GM18873 (cell line): Measurements from ENCODE around the gene TASOR2.

Source experiments
- ATAC-seq: cut with Tn5 transposase; IDR thresholded peaks from one replicate; pipeline ENCODE4 v1.9.1; 2021; ENCODE audit warnings: mild to moderate bottlenecking, moderate library complexity, moderate number of reproducible peaks; ENCODE audit not compliant: unreplicated experiment, low FRiP score

TASOR2 gene, protein sequence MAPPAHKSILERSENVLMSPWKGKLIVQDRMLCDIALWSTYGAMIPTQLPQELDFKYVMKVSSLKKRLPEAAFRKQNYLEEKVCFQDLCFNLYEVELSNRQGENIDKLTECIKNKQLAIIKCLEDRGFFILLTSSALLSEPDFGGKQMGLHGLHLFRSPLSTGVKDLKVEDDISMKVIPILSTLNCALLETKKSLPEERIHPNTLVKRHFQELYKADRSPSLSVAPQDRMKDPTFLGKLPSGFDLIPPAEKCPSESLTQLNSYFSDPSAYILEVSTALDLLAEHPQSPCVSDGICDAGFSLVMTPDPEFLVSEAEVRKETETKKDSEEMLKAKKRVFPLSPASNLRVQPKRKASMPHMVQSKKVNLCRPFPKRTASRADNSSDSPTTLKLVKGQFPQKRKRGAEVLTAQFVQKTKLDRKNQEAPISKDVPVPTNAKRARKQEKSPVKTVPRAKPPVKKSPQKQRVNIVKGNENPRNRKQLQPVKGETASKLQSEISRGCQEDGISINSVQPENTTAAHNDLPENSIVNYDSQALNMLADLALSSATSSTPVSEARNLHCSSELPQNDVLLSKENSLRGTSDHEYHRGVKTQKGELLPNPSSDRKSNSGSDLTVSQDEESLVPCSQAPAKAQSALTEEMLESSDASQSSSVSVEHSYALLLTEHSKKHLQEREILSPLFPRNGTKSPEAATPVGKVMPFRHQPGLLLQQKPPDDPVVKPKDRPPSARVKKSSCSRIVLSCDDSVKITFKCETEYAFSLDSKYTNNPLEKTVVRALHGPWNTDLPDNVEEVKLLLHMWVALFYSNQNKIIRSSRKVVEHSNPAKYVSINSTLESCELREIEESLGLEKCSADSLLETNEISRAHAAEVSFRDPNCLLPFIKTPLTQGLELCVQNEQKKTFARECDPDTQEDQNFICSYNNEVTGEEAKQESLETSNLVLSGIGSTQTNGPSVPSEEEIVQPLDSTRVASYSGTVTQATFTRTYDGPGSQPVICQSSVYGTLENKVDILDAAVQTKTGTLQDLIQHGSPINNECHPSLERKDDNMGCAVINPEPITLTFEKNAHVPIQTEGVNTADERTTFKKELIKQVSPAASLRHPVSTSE (N-terminal part only)

DNA sequence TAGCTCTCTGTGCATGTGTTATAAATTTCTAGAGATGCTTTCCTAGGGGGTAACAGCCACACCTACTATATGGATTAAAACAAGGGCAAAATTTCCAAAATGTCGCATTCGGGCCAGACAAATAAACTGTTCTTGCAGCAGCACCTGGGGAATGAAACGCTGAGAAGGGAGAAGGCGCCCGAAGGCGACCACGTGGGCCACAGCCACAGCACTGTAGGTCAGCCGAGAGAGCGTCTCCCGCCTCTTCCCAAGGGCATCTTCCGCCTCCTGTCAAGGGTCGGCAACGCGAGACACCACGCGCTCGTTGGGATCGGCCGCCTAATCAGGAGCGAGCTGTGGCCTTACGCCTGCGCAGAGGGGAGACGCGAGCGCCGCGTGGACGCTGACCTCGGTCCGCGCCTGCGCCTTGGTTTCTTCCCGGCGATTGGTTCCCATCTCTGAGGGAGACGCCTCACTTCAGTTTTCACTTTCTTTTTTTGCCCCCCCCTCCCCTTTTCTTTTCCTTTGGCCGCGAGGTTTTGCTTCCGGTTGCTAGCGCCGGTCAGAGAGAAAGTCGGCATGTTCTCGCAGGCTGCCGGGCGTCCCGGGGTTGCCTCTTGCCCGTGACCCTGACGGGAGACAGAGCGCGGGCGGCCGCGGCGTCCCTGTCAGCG lies at the start of gene TASOR2:
TASOR2 (plus strand) TSS at position 521 of the 653 bp plus-strand sequence. CDS start 35,805 bp downstream, outside the sequence.
- ATAC-seq = peak; percentile 73

DNA sequence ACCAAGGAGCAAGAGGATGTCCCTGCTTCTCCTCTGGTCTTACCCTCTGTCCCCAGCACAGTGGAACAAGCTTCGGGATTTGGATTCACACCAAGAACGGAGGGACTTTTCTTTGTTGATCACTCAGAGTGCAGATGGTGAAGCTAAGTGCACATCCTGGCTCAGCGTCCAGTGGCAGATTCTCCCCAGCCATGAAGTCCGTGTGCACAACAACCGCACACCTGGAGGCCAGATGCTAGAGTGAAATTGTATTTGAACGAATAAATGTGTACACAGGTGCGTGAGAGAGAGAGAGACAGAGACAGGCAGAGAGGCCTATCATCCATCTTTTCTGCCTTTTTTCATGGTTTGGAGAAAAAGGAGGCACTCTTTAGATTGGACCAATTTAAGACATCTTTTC lies 49.7 kb upstream of the TASOR2 start:
- no peak for ATAC-seq

DNA sequence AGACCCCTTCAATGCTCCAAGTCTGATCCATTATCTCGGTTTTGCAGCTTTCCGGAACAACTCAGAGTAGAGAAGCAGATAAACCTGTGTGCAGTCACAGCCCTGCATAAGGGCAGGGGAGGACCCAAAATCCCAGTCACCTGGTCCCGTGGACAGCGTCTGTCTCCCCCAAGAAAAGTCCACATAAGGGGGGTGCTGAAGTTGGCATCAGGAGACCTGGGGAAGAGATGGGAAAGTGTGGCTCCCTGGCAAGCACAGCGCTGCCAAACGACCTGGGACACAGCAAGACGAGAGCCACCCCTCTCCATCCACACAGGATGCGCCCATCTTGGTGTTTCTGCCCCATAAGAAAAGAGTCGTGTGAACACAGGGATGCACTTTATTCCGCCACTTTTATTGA lies 46.1 kb upstream of the TASOR2 start:
- ATAC-seq = no peak

DNA sequence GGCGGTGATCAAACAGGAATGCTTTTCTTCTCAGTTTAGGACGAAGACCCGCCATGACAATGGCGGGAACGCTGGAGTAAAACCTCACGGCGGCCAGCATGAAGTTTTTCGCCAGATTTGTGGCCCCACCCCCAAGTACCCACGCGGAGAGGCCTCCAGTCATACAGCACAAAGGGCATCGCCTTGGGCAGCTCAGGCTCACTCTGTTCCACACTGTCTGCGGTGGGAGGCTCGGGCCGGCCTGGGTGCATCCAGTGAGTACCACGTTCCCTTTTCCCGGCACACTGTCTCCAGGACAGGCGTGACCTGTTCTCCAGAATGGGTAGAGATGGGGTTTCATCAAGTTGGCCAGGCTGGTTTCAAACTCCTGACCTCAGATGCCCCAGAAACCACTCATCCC lies 45.6 kb upstream of the TASOR2 start:
- ATAC-seq = no peak

DNA sequence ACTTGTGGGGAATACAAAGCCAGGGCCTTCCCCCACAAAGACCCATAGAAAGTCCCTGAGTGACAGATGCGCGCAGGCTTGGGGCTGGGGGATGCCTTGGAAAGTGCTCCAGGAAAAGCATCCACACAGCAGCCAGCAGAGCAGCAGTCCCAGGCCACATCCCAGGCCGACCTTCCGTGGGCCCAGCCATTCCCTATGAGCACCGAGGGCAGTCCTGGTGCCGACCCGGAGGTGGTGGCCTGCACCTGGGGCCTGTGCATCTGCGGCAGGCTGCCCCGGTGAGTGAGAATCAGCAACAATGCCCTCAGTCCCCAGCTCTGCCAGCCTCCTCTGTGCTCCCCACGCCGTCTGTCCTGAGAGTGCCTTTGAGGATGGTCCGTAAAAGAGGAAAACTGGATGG lies 44.6 kb upstream of the TASOR2 start:
- no peak for ATAC-seq

DNA sequence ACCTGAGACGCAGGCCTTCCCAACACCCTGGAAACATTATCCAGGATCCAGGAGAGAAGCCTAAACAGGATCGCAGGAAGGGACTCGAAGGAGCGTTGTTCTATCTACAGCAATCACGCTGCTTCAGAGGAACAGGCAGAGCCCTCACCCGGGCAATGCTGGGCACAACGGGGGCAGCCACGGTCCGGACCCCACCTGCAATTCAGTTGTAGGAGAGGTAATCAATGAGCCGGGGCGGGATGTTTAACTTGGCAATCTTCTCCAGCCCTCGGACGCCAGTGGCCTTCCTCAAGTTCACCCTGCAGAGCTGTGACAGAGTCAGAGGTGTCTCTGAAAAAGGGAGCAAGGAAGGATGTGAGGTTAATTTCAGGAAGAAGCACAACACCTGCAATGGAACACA lies 44.1 kb upstream of the TASOR2 start:
- no peak for ATAC-seq

DNA sequence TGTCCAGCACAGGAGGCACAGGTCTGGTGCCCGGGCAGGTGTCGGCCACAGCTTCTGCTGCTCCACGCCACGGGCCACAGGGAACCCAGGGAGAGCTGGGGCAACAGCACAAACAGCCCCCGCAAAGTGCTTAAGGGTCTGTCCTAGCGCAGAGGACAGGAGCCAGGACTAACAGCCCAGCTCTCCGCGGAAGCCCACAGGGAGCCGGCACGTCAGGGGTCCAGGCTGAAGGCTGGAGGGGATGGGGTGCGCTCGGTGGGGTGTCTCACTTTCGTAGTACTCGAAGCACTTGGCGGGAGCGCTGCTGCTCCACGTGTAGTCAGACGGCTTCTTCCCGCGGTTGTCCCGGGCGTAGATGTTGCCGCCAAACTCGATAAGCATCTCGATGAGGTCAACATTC lies 43.1 kb upstream of the TASOR2 start:
- ATAC-seq = no peak

DNA sequence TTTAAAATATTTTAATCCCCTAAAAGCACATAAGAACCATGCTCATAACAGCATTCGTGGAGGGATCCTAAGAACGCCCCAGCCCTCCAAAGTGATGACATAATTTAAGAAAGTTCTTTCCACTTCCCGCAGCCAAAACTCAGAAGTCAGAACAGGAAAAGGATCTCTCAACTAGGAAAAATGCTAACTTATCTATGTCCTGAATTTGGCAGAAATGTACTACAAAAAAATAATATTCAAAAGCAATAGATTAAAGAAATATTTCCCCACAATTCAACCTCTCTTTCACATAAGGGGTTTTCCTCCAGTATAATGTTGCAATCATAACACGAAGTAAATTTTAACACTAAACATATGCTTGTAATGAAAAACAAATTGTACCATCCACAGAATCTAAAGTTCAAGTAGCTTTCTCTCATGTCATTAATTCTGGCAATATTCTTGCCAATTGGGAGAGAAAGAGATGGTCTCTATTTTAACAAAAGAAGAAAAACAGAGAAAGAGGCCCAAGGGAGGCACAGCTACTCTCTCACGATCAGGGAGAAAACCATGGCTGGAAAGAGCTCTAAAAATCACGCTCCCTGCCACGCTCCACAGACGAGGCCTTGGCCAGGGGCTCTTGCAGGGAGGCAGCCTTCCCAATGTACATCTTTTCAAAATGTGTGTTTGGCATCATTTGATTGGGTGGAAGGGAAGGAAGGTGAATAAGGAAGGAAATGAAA lies 41.1 kb upstream of the TASOR2 start:
- no peak for ATAC-seq

DNA sequence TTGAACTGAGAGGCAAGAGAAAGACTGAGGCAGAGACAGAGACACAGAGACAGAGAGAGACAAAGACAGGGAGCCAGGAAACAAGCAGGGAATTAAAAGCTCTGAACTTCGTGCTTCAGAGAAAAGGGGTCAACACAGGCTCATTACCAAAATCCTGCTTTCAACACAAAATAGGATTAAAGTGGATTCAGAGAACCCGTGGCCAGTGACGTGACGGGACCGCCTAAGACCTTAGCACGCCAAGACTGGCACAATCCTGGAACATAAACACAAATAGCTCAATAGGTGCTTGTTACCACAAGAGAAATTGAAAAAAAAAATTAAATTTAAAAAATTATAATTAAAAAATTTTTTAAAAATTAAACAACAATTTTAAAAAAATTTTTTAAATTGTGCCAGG lies 39.7 kb upstream of the TASOR2 start:
- ATAC-seq = no peak

DNA sequence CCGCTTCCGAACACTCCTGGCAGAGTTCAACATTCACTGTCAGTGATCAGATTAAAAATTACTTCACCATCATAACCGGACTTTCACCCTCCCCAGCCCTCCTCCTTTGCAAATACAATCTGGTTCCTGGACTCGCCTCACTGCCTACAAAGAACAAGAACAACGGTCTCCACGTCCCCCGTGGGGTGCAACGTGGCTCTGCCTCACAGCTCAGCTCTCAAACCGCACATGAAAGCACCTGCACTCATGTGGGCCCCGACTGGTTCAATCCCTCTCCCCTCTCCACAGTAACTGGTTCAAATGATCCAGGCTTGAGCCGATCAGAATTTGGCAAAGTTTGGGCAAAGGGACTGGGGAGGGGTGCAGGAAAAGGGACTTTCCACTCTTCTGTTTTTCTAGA lies 39.3 kb upstream of the TASOR2 start:
- ATAC-seq = no peak

DNA sequence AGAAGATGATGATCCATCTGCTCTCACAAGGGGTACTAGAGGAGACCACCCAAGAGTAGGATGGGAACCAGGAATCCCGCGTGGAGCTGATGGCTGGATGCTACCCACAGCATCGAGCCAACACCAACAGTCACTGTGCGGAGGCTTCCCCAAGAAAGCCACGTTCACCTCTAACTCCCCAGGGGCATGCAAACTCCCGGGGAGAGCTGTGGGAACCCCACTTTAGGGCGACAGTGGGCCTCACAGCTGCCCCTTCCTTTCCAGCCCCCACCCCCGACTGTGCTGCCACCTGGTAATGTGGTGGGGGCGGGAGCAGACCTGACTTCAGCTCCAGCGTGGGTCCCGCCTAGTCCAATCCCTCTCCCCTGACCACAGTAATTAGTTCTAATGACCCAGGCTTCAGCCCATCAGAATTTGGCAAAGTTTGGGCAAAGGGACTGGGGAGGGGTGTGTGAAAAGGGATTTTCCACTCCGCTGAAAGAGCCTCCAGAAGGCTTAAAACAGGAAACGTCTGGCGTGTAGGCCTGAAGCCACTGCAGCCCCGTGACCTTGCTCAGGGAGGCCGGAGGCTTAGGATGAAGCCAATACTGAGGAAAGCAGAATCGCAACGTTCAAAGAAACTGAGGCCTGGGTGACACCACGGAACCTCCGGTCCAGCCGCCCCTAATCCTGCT lies 38.6 kb upstream of the TASOR2 start:
- ATAC-seq = no peak

DNA sequence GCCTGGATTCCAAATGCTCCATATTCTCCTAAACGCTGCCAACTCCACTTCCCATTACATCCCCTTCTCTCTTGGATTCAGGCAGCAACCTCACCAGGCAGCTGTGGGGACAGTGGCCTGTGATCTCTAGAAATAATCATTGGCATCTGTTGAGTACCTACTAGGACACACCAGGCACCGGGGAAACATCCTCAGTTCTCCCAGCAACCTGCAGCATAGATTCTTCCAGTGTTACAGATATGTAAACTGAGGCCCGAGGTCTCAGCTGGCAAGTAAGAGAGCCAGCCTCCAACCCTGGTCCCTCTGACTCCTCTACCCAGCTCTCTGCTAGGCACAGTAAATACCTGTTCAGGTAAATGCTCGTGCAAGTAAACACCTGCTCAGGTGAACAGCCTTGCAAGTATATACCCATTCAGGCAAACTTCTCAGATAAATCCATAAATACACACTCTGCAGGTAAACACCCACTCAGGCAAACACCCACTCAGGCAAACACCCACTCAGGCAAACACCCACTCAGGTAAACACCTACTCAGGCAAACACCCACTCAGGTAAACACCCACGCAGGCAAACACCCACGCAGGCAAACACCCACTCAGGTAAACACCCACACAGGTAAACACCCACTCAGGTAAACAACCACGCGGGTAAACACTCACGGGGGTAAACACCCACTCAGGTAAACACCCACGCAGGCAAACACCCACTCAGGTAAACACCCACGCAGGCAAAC lies 37.0 kb upstream of the TASOR2 start:
- no peak for ATAC-seq

DNA sequence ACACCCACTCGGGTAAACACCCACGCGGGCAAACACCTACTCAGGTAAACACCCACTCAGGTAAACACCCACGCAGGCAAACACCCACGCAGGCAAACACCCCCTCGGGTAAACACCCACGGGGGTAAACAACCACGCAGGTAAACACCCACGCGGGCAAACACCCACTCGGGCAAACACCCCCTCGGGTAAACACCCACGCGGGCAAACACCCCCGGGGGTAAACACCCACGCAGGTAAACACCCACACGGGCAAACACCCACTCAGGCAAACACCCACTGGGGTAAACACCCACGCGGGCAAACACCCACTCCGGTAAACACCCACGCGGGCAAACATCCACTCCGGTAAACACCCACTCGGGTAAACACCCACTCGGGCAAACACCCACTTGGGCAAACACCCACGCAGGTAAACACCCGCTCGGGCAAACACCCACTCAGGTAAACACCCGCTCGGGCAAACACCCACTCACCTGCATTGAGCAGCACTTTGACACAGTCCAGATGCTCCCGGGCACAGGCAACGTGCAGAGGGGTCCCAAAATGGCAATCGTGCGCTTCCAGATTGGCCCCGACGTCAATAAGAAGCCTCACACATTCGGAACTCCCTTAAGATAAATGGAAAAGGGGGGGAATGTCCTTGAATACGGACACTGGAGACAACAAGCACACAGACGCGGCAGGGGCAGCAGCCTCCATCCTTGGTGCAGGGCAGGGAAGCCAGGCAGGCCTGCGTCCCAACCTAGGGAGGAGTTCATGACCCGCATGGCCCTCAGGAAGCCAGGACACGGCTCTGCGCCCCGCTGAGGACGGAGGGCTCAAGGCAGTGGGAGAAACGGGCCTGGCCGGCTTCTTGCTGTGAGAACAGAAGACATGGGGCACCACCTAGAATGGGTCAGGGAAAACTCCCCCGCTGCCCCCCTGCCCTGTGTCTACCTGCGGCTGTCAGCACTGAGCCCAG lies 35.9 kb upstream of the TASOR2 start:
- no peak for ATAC-seq

DNA sequence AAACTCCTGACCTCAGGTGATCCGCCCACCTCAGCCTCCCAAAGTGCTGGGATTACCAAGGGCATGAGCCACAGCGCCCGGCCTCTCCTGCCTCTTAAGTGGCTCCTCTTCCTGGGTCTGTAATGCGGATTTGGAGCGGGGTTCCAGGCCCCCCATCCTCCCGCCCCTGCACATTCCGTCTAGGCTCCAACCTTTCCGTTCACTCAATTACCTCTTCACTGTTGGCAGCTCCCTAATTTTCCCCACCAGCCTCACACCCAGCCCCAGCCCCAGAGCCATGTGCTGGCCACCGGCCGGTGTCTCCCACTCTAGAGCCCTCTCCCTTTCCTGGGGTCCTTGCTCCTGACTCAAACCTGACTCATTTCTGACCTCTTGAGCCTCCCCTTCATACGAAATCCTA lies 34.9 kb upstream of the TASOR2 start:
- ATAC-seq = no peak

DNA sequence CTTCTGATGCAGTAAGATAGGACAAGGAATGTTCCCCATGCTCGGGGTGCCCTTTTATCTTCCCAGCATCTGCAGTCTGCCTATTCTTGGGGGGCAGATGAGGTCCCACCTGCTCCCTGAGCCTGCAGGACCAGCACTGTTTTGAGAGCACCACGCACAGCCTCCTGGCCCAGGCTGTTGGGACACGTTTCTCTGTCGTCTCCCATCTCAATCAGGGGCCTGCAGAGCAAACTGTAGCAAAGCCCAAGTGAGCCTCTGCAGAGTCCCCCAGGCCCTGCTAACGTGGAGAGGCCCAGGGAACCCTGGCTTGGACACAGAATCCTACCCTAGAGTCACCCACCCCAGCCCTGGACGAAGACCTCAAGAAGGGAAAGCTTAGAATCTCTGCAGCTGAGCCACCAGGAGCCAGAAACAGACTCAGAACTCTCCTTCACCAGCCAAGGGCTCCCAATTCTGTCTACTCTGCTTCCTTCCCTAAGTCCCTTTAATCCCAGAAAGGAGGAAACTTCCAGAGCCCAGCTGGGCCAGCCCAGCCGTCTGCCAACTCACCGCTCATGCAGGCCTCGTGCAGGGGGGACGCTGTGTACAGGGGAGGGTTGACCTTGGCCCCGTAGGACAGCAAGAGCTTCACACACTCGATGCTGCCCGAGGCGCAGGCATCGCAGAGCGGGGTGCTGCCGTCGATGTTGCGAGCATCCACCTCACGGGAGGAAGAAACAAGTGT lies 33.8 kb upstream of the TASOR2 start:
- no peak for ATAC-seq

DNA sequence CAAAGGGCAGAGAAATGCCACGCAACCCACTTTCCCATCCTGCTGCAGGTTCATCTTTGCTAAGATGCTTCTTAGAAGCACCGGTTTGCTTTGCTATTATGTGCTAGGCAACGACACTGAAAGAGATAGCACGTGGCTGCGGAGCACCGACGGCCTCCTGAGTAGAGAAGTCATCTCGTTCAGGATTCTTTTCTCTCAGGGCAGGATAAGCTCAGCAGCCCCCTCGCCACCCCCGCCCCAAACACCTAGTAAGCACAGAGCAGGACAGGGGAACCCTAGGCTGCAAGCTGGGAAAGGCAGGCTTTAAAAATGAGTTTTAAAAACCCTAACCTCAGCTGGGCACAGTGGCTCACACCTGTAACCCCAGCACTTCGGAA lies 33.3 kb upstream of the TASOR2 start:
- ATAC-seq = no peak

DNA sequence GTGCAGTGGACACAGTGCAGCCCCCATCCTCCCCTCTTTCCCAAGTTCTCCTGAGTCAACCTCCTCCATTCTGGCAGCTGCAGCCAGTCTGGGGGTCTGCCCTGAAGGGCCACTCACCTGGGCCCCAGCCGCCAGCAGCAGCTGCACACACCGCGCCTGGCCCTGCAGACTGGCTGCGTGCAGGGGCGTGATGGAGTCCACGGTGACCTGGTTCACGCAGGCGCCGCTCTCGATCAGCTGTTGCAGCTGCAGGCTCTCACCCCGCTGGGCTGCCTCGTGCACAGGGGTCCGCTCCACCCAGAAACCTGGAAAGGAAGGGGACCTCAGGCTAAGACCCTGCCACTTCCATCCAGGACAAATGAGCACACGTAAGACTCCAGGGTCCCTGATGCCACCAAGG lies 31.9 kb upstream of the TASOR2 start:
- ATAC-seq = no peak
